OCI-LY7 (cell line): ENCODE data around the gene SLC37A2. TPM values are rescaled to one million over a fixed set of nuclear protein-coding genes. Genes with fewer than 3 reads are reported as not detected.
A peak's percentile ranks its signal among the peaks of the same experiment; 100 is the strongest.

ENCODE experiments used
- BruUV-seq: library from RNA; stranded (reverse); fragments of 400-500 nt; replicated peaks from 2 replicates; lab custom pipeline; 2021; lab: Mats Ljungman, UMichigan
- CTCF ChIA-PET: fragments of 300-600 bp; sonication (Branson Sonifier 250); formaldehyde crosslinking; loops from one replicate; lab custom pipeline; 2022; ENCODE audit warnings: antibody characterized with exemption; ENCODE audit not compliant: unreplicated experiment; lab: Charles Lee
- POLR2A ChIA-PET: fragments of 300-600 bp; sonication (Branson Sonifier 250); formaldehyde crosslinking; loops from one replicate; lab custom pipeline; 2022; ENCODE audit warnings: antibody characterized with exemption; lab: Charles Lee
- DNase-seq: peaks from one replicate; pipeline ENCODE4 v3.0.0-alpha.2; 2015; ENCODE audit warnings: low spot score
- H2AFZ ChIP-seq: fragments of 200-600 bp; sonication (generic), shearing (Covaris generic); 2 replicates; pipeline ENCODE4 v1.6.1; 2014; ENCODE audit warnings: mild to moderate bottlenecking, antibody characterized with exemption, low read length, moderate library complexity
- H3K27ac ChIP-seq: fragments of 200-600 bp; sonication (generic); 2 replicates; pipeline ENCODE4 v1.5.1; 2014; ENCODE audit warnings: mixed run types, low read depth, mild to moderate bottlenecking, moderate library complexity, low read length, inconsistent platforms; ENCODE audit not compliant: poor library complexity, severe bottlenecking
- H3K36me3 ChIP-seq: fragments of 200-600 bp; sonication (generic); 2 replicates; pipeline ENCODE4 v1.6.1; 2014; ENCODE audit warnings: mild to moderate bottlenecking, antibody characterized with exemption, low read length, moderate library complexity, mixed read lengths; ENCODE audit not compliant: insufficient read depth
- H3K4me1 ChIP-seq: fragments of 200-600 bp; sonication (generic); 2 replicates; pipeline ENCODE4 v1.5.1; 2014; ENCODE audit warnings: mild to moderate bottlenecking, low read length; ENCODE audit not compliant: insufficient read depth, poor library complexity, severe bottlenecking
- H3K4me2 ChIP-seq: fragments of 200-600 bp; sonication (generic); 2 replicates; pipeline ENCODE4 v1.6.1; 2014; ENCODE audit warnings: mild to moderate bottlenecking, low read length
- H3K4me3 ChIP-seq: fragments of 200-600 bp; sonication (generic); 2 replicates; pipeline ENCODE4 v1.5.1; 2014; ENCODE audit warnings: mild to moderate bottlenecking, low read depth, low read length; ENCODE audit not compliant: poor library complexity, severe bottlenecking
- H3K79me2 ChIP-seq: fragments of 200-600 bp; sonication (generic); 2 replicates; pipeline ENCODE4 v1.6.1; 2016; ENCODE audit warnings: low read depth, mild to moderate bottlenecking, low read length, moderate library complexity, mixed read lengths; ENCODE audit not compliant: insufficient read depth
- H3K9me2 ChIP-seq: fragments of 200-600 bp; sonication (generic); 2 replicates; pipeline ENCODE4 v1.6.1; 2016; ENCODE audit warnings: mild to moderate bottlenecking, low read length, mixed read lengths; ENCODE audit not compliant: insufficient read depth
- H3K9me3 ChIP-seq: fragments of 200-600 bp; sonication (generic); 2 replicates; pipeline ENCODE4 v1.6.1; 2014; ENCODE audit warnings: mild to moderate bottlenecking, mixed run types, low read length, mixed read lengths
- H4K20me1 ChIP-seq: fragments of 200-600 bp; sonication (generic); 2 replicates; pipeline ENCODE4 v1.6.1; 2014; ENCODE audit warnings: mild to moderate bottlenecking, antibody characterized with exemption, low read length, moderate library complexity, mixed read lengths; ENCODE audit not compliant: insufficient read depth
- CTCF ChIP-seq: fragments of 200-600 bp; sonication (generic); conservative IDR thresholded peaks from 2 replicates; pipeline ENCODE4 v1.5.1; 2014; ENCODE audit warnings: mild to moderate bottlenecking, antibody characterized with exemption, low read length, moderate library complexity, mixed read lengths
- EZH2phosphoT487 ChIP-seq: fragments of 200-600 bp; sonication (generic); IDR thresholded peaks from 2 replicates; pipeline ENCODE4 v1.6.1; 2018; ENCODE audit warnings: low read depth, borderline replicate concordance, mild to moderate bottlenecking, mixed run types, antibody characterized with exemption, low read length, moderate library complexity, mixed read lengths
- intact Hi-C: fragments of 100-400 bp; cut with micrococcal nuclease; formaldehyde crosslinking; loops from one replicate; pipeline ENCODE4 v1.10.0; 2022; ENCODE audit not compliant: unreplicated experiment
- total RNA-seq, 2 experiments: library from RNA; depleted of rRNA in 1 of 2; stranded (reverse); fragments of >200 nt in 1 of 2; shearing (Covaris generic) in 1 of 2; gene quantifications; 2 replicates each; pipeline ENCODE4 v1.2.3, GENCODE V29; 2014 to 2022

The SLC37A2 gene
- total RNA-seq, 2 experiments from 2014 or later, result 0.57 to 0.93 TPM

GRCh38 chr11:125073616-125074483 lies 10.7 kb downstream of the SLC37A2 start:
- H4K20me1 ChIP-seq, result no peaks in the 10 kb centered on the region
- no peak overlapping the region for H2AFZ ChIP-seq
- ChIA-PET CTCF (interaction anchor here (0.9 kb wide), 1 partner anchor 13 kb away, joined by 3 read pairs; no protein-coding TSS in a partner anchor), POLR2A (interaction anchor here (0.6 kb wide), 1 partner anchor 1972 kb away, joined by 5 read pairs; no protein-coding TSS in a partner anchor)
- peak overlapping the region; percentile 77 for H3K4me2 ChIP-seq
- no peaks in the 10 kb centered on the region for H3K79me2 ChIP-seq
- DNase-seq, result peak; percentile 27
- H3K36me3 ChIP-seq, result no peaks in the 10 kb centered on the region
- peaks cover 45% of the 10 kb centered on the region for H3K4me1 ChIP-seq
- no peaks in the 10 kb centered on the region for H3K9me2 ChIP-seq
- BruUV-seq, result no TSS peak
- H3K27ac ChIP-seq, result no peak overlapping the region
- TF ChIP-seq CTCF (no peak), EZH2phosphoT487 (no peak)
- H3K9me3 ChIP-seq, result no peaks in the 10 kb centered on the region
- no peak overlapping the region for H3K4me3 ChIP-seq
- intact Hi-C loops, result loop anchor here (2.0 to 5.0 kb wide), 2 partner anchors 38 to 119 kb away; partner anchors contain the start of genes CCDC15 and TMEM218

- ChIA-PET POLR2A (no interaction called here), CTCF (interaction anchor here (1.2 kb wide), 1 partner anchor 16 kb away, joined by 3 read pairs; no protein-coding TSS in a partner anchor)
- peaks cover 45% of the 10 kb centered on the region for H3K4me1 ChIP-seq
- H3K4me3 ChIP-seq, result no peak overlapping the region
- H3K79me2 ChIP-seq, result no peaks in the 10 kb centered on the region
- no TSS peak for BruUV-seq
- no peak for DNase-seq
- no peaks in the 10 kb centered on the region for H4K20me1 ChIP-seq
- no peaks in the 10 kb centered on the region for H3K9me2 ChIP-seq
- H3K9me3 ChIP-seq, result no peaks in the 10 kb centered on the region
- intact Hi-C loops, result loop anchor here (5.0 kb wide), 1 partner anchor 38 kb away; the partner anchor contains the start of gene TMEM218
- H3K36me3 ChIP-seq, result no peaks in the 10 kb centered on the region
- no peak for TF ChIP-seq EZH2phosphoT487
- no peak for TF ChIP-seq CTCF
- no peak overlapping the region for H3K4me2 ChIP-seq
- no peak overlapping the region for H3K27ac ChIP-seq
- no peak overlapping the region for H2AFZ ChIP-seq
These were observed 11.6 kb downstream of the SLC37A2 start for GRCh38 chr11:125074511-125075241.
